Hair follicle dermal papilla cell (primary cell): ENCODE data around the gene OR1E2. TPM values are rescaled to one million over a fixed set of nuclear protein-coding genes. Genes with fewer than 3 reads are reported as not detected.

ENCODE experiments used
- total RNA-seq: library from RNA; depleted of rRNA; stranded (reverse); fragments of >200 nt; gene quantifications from 2 replicates; pipeline ENCODE4 v1.2.3, GENCODE V29; 2012

Gene OR1E2
- total RNA-seq: not detected in 2 replicates

DNA sequence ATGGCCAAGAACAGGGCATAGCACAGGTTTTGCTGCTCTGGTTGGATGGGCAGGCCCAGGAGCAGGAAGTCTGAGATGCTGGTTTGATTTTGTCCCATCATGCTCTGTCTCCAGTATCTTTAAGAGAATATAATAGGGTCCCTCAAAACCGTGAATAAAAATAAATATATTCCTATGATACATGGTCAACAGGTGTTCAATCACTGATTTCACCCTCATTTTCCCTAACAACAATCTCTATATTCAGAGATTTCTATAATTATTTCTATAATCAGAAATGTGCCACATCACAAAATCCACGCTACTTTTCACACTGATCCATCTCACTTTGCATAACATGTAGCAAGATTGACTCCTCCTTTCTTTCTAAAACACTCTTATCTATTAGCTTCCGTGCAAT lies at the start of gene OR1E2:
OR1E2 (minus strand) TSS at position 101 of the 400 bp plus-strand sequence; CDS start at position 101, 0 bp downstream.

GRCh38 chr17:3475812-3476610 lies 42.4 kb upstream of the OR1E2 start, which contains the start of gene ASPA:
Gene ASPA (plus strand): TSS chr17:3475997. CDS start chr17:3476160, 163 bp downstream.

GRCh38 chr17:3471599-3471998 lies 38.0 kb upstream of the OR1E2 start, which contains the start of gene SPATA22:
Gene SPATA22 (minus strand): TSS chr17:3471819. CDS start chr17:3469325, 2,494 bp downstream.

GRCh38 chr17:3411070-3411469 lies 22.6 kb downstream of the OR1E2 start, which contains the start of gene OR3A3:
Gene OR3A3 (plus strand): TSS chr17:3411370.

DNA sequence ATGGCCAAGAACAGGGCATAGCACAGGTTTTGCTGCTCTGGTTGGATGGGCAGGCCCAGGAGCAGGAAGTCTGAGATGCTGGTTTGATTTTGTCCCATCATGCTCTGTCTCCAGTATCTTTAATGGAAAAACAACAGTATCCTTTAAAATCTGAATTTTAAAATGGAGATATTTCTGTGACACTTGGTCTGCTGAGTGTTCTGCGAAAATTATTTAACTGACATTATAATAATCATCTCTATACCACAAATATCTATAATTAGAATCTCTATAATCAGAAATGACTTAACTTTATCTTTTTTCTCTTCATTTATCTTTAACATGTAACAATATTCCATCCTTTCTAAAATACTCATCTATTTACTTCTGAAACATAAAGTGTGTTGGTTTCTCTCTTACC lies 35.3 kb downstream of the OR1E2 start, which contains the start of gene OR1E1:
OR1E1 (minus strand) TSS at position 101 of the 400 bp plus-strand sequence; CDS start at position 101, 0 bp downstream.

GRCh38 chr17:3385869-3386816 lies 47.5 kb downstream of the OR1E2 start, which contains the start of gene OR3A2:
Gene OR3A2 (minus strand): TSS chr17:3386308.

Other genes with a start within 250 kb of the OR1E2 start
- not detected in 2 replicates for gene OR1A2, start 236.3 kb downstream of the OR1E2 start, total RNA-seq
- not detected in 2 replicates for gene OR1A1, start 226.2 kb downstream of the OR1E2 start, total RNA-seq
- not detected in 2 replicates for gene OR3A1, start 135.5 kb downstream of the OR1E2 start, total RNA-seq
- under 0.01 and 0.24 TPM in 2 replicates for gene OR3A2, start 47.5 kb downstream of the OR1E2 start, total RNA-seq
- not detected in 2 replicates for gene OR1E1, start 35.4 kb downstream of the OR1E2 start, total RNA-seq
- not detected in 2 replicates for gene OR3A3, start 22.5 kb downstream of the OR1E2 start, total RNA-seq
- 0.49 and 0.85 TPM in 2 replicates for gene SPATA22, start 38.0 kb upstream of the OR1E2 start, total RNA-seq
- gene ASPA, start 42.2 kb upstream of the OR1E2 start, total RNA-seq: 0.16 and 1.6 TPM in 2 replicates
- 0.73 and 0.81 TPM in 2 replicates for gene TRPV3, start 124.0 kb upstream of the OR1E2 start, total RNA-seq
- gene TRPV1, start 175.6 kb upstream of the OR1E2 start, total RNA-seq: 1.6 and 1.9 TPM in 2 replicates
- 9.2 and 11.8 TPM in 2 replicates for gene SHPK, start 202.4 kb upstream of the OR1E2 start, total RNA-seq
- gene CTNS, start 202.9 kb upstream of the OR1E2 start, total RNA-seq: 18.8 and 22.2 TPM in 2 replicates
- 160 and 202 TPM in 2 replicates for gene TAX1BP3, start 234.7 kb upstream of the OR1E2 start, total RNA-seq
- gene EMC6, start 235.0 kb upstream of the OR1E2 start, total RNA-seq: 6.6 and 10.2 TPM in 2 replicates